ENCODE results near the gene GALNT13. TPM values are rescaled to one million over a fixed set of nuclear protein-coding genes. Genes with fewer than 3 reads are reported as not detected.

The GALNT13 gene
- total RNA-seq, 1 experiment from 2014 or later, result not detected

DNA sequence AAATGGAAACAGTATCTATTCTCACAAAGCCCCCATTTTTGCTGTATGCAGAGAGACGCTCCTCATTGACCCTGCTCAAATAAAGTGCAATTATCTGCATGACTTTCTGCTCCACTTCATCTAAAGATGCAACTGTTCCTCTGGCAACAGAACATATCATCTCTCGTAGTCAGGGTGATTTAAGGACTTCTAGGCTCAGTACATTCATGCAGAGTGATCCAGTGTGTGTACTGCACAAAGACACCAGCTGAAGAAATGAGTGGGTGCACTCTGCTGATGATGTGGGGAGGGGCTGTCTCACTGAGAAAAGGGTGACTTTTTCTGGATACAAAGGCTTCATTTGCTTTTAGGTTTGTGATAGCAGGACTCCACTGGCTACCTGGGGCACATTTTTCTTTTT lies 355.2 kb downstream of the GALNT13 start:
- BruUV-seq (replicated peaks), result no TSS peak
- CTCF ChIA-PET, result no interaction called here
- no peak for DNase-seq

DNA sequence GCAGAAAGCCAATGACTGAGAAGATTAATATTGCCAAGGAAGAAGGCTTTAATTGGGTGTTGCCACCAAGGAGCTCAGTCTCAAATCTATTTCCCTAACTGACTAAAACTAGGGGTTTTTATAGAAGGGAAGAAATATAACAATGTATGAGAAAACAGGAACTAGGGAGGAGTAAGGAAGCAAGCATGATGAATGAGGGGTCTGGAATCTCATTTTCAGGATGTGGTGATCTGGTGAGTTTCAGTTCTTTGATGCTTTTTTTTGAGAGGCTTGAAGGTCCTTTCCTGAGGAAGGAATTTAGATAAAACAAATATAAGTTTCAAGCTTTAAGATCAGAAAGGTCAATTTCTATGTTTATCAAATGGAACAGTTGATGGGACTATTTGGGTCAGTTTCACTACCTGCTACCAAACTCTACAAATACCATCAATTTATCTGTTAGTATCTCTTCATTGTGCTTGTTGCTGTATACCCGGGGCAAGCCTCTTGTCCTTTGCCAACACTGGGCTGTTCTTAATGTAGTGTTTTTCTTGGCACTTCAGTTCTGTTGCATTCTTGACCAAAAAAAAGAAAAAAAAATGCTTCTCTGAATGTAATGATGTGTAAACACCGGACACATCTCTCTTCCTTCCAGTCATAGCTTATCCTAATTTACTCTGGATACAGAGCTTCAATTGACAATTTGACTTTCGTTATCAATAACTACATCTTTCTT lies 357.0 kb downstream of the GALNT13 start:
- CTCF ChIA-PET, result no interaction called here
- no peak for DNase-seq
- Mint-ChIP-seq H3K9me3 (ENCODE audit: low read depth, unreplicated experiment) (no peaks in the 10 kb centered on the region), H3K36me3 (ENCODE audit: insufficient read depth, unreplicated experiment) (no peaks in the 10 kb centered on the region), H3K4me1 (ENCODE audit: low read depth, unreplicated experiment) (peaks cover 10% of the 10 kb centered on the region), H3K27ac (ENCODE audit: unreplicated experiment) (no peak overlapping the region), H3K4me3 (ENCODE audit: low read depth, unreplicated experiment) (no peak overlapping the region), H3K27me3 (ENCODE audit: unreplicated experiment) (no peaks in the 10 kb centered on the region)
- intact Hi-C loops (cut with micrococcal nuclease; ENCODE audit: unreplicated experiment), result no loop called here
- TF ChIP-seq, protein P1, sequence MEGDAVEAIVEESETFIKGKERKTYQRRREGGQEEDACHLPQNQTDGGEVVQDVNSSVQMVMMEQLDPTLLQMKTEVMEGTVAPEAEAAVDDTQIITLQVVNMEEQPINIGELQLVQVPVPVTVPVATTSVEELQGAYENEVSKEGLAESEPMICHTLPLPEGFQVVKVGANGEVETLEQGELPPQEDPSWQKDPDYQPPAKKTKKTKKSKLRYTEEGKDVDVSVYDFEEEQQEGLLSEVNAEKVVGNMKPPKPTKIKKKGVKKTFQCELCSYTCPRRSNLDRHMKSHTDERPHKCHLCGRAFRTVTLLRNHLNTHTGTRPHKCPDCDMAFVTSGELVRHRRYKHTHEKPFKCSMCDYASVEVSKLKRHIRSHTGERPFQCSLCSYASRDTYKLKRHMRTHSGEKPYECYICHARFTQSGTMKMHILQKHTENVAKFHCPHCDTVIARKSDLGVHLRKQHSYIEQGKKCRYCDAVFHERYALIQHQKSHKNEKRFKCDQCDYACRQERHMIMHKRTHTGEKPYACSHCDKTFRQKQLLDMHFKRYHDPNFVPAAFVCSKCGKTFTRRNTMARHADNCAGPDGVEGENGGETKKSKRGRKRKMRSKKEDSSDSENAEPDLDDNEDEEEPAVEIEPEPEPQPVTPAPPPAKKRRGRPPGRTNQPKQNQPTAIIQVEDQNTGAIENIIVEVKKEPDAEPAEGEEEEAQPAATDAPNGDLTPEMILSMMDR (IDR thresholded peaks at IDR 0.05; ENCODE audit: unreplicated experiment), result no peak
- BruUV-seq (replicated peaks), result no TSS peak

More for the DNA sequence above, 355.2 kb downstream of the GALNT13 start:
- TF ChIP-seq, protein P1 (IDR thresholded peaks at IDR 0.05; ENCODE audit: unreplicated experiment), result no peak
- intact Hi-C loops (cut with micrococcal nuclease; ENCODE audit: unreplicated experiment), result no loop called here
- Mint-ChIP-seq H3K4me3 (ENCODE audit: low read depth, unreplicated experiment) (no peak overlapping the region), H3K27ac (ENCODE audit: unreplicated experiment) (no peak overlapping the region), H3K9me3 (ENCODE audit: low read depth, unreplicated experiment) (no peaks in the 10 kb centered on the region), H3K27me3 (ENCODE audit: unreplicated experiment) (no peaks in the 10 kb centered on the region), H3K4me1 (ENCODE audit: low read depth, unreplicated experiment) (no peaks in the 10 kb centered on the region), H3K36me3 (ENCODE audit: insufficient read depth, unreplicated experiment) (no peaks in the 10 kb centered on the region)

GRCh38 chr2:154229966-154230365 lies 358.2 kb downstream of the GALNT13 start:
- intact Hi-C loops (cut with micrococcal nuclease; ENCODE audit: unreplicated experiment), result no loop called here
- H3K27ac Mint-ChIP-seq (ENCODE audit: unreplicated experiment), result no peak overlapping the region
- no TSS peak for BruUV-seq (replicated peaks)
- H3K9me3 Mint-ChIP-seq (ENCODE audit: low read depth, unreplicated experiment), result no peaks in the 10 kb centered on the region
- H3K27me3 Mint-ChIP-seq (ENCODE audit: unreplicated experiment), result no peaks in the 10 kb centered on the region
- TF ChIP-seq, protein P1 (IDR thresholded peaks at IDR 0.05; ENCODE audit: unreplicated experiment), result no peak
- CTCF ChIA-PET, result no interaction called here
- H3K36me3 Mint-ChIP-seq (ENCODE audit: insufficient read depth, unreplicated experiment), result no peaks in the 10 kb centered on the region
- H3K4me3 Mint-ChIP-seq (ENCODE audit: low read depth, unreplicated experiment), result no peak overlapping the region
- H3K4me1 Mint-ChIP-seq (ENCODE audit: low read depth, unreplicated experiment), result peaks cover 10% of the 10 kb centered on the region
- no peak for DNase-seq

DNA sequence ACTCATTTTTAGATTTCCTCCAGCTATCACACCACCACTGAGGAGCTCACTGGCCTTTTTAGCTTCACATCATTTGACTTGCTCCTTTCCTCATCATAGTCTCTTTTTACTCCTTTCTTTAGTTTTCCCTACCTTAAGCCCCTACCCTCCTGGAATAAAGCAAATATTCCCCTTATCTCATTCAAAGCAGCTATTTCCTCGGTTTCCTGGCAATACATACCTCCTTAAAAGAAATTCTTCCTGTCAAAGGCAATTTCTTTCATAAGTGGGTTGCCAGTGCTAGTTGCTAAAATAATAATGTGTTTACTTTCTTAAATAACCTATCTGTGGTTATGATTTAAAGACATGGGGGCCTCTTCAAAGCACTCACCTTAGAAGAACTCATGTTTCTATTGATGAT lies 359.3 kb downstream of the GALNT13 start:
- Mint-ChIP-seq H3K36me3 (ENCODE audit: insufficient read depth, unreplicated experiment) (no peaks in the 10 kb centered on the region), H3K9me3 (ENCODE audit: low read depth, unreplicated experiment) (no peaks in the 10 kb centered on the region), H3K27me3 (ENCODE audit: unreplicated experiment) (no peaks in the 10 kb centered on the region), H3K27ac (ENCODE audit: unreplicated experiment) (no peak overlapping the region), H3K4me3 (ENCODE audit: low read depth, unreplicated experiment) (no peak overlapping the region), H3K4me1 (ENCODE audit: low read depth, unreplicated experiment) (peaks cover 10% of the 10 kb centered on the region)
- CTCF ChIA-PET, result interaction anchor here (0.6 kb wide), 1 partner anchor 317 kb away, joined by 3 read pairs; no protein-coding TSS in a partner anchor
- TF ChIP-seq, protein P1 (IDR thresholded peaks at IDR 0.05; ENCODE audit: unreplicated experiment), result no peak
- BruUV-seq (replicated peaks), result no TSS peak
- DNase-seq, result no peak
- intact Hi-C loops (cut with micrococcal nuclease; ENCODE audit: unreplicated experiment), result no loop called here
